ENCODE data around the gene SPSB4.
"Not testable (repeated sequence)": the region's sequence is repeated elsewhere in the genome, so short reads cannot be mapped to it uniquely, and the experiment has no call there.

The SPSB4 gene

DNA sequence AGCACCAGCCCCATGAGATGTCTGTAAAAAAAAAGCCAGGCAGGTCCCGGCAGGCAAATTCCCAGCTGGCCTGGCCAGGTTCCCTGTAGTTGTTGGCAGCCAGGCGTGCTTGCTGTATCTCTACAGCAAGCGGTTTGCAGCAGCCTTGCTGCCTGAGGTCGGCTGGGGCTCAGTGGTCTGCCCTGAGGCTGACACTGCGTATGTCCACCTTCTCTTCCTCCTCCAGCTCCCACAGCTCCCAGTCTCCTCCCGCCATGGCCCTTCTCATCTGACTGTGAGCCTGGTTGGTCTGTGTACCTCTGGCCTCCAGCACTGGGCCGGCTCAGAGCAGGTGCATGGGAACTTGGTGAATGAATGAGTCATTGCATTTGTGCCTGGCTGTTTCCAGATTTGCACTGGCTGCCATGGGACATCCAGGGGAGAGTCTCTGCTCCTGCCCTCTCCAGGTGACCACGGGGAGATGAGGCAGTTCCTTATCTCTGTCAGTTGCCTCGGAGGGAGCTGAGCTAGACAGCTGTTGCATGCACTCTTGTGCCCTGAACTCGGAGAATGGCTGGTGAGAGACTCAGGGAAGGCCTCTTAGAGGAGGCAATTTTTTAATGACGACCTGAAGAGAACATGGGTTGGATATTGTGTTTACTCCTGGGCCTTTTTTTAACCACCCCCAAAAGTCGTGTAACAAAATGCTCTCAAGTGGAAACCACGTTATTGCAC is 43.0 kb downstream of the SPSB4 start:
- DNase-seq (ENCODE audit: low read depth in 1 of 2, low spot score in 1 of 2): no peak

DNA sequence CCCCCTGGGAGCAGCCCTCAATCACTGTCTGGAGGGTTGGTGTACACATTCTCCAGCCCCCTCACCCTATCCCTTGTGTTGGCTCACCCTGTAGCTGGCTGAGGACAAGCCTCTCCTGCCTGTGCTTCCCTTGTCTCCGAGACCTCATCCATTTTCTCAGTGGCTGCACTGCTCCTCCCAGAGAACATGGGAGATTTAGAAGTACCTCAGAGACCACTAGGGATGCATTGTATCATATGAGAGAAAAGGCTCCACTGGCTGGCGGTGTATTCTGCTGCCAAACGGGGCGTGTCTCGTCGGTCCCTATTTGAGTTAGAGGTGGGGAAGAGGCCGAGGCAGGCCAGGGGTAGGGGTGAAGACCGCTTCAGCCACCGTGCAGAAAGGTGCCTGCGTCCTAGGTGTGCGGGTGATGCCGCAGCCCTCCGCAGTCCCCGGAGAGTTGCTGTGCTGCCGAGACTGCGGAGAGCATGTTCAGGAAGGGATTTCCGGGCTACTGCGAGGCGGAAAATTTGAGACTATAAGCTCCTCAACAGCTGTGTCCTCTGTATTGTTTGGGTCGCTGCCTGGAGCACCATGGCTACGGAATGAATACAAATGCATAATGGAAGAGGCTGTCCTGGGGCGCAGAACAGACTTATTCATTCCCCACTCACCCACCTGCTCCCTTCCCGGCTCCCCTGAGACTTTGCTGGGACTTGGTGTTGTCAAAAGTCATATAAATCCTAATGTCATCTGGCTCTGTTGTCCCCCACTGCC is 43.8 kb downstream of the SPSB4 start:
- no peak for DNase-seq (ENCODE audit: low read depth in 1 of 2, low spot score in 1 of 2)

DNA sequence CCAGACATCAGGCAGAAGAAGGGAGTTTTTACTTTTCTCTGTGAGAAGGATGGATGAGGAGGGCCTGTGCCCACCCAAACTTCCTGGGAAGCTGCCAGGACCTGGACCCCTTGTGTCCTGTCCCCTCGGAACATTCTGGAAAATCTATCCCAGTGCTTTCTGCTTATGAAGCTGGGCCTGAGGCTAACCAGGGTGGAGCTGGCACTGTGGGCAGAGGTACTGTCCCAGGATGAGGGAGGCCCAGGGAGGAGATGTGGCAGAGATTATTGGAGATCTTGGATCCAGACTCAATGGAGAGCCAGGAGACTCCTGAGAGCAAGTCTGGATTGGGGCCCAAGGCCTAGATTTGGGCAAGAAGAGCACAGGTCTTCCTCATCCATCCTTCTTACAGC is 44.4 kb downstream of the SPSB4 start:
- DNase-seq (ENCODE audit: low read depth in 1 of 2, low spot score in 1 of 2): no peak

DNA sequence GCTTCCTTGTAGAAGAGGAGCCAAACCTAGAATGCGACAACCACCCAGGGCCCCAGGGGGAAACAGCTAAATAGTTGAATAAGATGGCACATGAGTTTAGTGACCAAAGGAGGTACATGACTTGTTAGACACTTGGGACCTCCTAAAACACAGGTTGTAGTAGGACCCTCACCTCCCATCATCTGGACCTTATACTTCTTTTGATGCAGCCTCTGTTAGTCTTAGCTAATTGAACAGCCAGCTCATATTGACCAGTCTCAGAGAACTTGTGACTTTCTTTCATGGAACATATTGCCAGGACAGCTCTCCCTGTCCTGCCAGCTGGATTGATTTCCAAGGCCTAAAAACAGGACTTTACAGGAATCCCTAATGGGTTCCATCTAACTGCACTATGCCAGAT is 45.0 kb downstream of the SPSB4 start:
- DNase-seq (ENCODE audit: low read depth in 1 of 2, low spot score in 1 of 2): no peak

DNA sequence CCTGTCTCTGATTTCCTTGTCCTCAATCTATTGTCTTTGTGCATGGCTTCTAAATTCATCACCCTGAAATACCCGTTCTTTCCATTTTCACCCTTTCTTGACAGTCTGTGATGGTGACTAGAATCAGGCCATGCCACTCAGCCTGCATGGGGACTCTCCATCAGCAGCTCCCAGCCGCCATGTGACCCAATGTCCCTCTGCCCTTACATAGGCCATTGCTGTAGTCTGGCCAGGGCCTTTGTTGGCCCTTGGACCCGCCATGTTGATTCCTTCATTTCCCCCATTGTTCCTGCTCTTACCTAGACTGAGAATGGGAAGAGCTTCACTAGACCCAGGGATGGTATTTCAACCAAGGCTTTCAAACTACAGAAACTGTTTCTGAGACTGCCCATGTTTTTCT is 45.8 kb downstream of the SPSB4 start:
- DNase-seq (ENCODE audit: low read depth in 1 of 2, low spot score in 1 of 2): no peak

DNA sequence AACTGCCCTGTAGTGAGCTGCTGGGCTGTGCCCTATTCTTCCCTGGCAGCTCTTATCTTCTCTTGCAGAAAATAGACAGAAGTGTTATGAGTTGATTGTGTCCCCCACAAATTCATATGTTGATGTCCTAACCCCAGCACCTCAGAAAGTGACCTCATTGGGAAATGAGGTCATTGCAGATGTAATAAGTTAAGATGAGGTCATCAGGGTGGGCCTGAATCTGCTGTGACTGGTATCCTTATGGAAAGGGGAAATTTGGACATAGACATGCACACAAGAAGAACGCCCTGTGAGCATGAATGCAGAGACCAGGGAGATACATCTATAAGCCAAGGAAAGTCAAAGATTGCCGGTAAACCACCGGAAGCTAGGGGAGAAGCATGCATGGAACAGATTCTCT is 49.0 kb downstream of the SPSB4 start:
- DNase-seq (ENCODE audit: low read depth in 1 of 2, low spot score in 1 of 2): no peak

DNA sequence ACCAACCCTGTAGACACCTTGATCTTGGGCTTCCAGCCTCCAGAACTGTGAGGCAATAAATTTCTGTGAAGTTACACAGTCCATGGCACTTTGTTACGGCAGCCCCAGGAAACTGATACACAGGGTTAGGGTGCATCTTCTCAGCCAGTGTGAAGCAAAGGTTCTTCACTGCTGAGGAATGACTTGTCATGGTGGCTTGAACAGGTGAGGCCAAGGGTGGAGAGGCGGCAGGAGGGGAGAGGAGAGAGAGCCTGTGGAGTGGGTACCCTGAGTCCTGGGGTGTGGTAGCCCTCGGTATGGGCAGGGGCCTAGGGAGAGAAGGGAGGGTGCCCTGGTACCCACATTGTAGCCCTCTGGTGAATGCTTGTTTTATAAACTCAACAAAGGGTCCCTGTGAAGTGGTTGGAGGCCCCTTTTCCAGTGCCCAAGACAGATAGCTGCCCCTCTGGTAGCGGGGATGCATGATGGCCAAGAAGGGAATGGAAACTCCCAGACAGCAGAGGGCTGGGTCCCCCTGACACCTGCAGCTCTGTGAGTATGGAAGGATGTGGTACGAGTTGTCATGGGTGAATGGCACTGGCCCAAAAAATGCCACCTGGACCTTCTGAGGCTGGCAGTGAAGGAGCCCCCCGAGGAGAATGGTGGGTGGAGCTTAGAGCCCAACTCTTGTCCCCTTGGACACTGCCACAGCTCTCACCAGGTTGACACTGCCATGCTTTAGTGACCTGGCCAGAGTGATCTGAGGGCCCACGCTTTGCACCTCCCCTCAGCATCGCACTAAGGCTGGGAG is 49.6 kb downstream of the SPSB4 start:
- no peak for DNase-seq (ENCODE audit: low read depth in 1 of 2, low spot score in 1 of 2)

DNA sequence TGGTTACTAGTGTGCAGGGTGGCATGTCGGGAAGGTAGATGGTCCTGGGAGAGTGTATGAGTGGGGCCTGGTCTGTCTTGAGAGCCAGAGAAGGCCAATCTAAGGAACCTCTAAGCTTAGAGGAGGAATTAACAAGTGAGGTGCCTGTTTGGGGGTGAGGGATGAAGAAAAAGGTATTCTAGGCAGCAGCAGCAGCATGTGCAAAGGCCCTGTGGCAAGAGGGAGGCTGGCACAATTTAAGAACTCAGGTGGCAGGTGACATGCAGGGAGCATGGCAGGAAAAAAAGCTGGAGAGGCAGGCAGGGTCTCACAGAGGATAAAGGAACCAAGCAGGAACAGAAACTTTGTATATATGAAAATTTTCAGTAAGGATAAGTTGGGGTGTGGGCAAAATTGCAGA is 51.2 kb downstream of the SPSB4 start:
- DNase-seq (ENCODE audit: low read depth in 1 of 2, low spot score in 1 of 2): no peak

DNA sequence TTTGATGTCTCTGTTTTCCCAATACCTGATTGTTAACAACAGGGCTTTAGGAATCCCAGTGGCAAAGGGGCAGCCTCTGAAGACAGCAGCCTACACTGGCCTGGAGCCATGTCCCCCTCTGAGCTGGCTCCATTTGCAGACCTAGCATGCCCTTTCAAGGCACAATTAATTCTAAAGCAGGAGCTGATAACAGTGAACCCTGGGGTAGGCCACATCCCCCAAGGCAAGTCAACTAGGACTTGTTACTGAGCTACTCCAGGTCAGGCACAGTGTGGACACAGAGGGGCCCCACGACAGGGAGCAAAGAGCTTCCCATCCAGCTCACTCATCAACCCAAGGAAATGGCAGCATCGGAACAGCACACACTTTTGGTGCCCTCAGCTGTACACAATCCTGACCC is 51.9 kb downstream of the SPSB4 start:
- DNase-seq (ENCODE audit: low read depth in 1 of 2, low spot score in 1 of 2): no peak

DNA sequence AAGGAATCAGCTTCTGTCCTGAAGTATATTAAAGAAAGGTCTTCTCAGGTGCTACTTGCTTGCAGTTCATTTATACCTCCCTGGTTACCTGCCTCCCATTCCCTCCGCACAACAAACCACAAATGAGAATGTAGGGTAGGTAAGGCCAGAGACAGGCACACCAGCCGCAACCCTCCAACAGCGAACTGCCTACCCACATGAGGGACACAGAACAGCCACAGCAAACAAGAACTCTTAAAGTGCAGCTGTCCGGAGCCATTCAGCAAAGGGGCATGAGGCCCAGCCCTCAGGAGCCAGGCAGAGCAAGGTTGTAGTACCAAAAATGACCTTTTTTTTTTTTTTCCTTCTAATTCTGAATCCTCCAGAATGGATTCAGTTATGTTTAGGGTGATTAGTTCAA is 52.4 kb downstream of the SPSB4 start:
- DNase-seq (ENCODE audit: low read depth in 1 of 2, low spot score in 1 of 2): no peak

DNA sequence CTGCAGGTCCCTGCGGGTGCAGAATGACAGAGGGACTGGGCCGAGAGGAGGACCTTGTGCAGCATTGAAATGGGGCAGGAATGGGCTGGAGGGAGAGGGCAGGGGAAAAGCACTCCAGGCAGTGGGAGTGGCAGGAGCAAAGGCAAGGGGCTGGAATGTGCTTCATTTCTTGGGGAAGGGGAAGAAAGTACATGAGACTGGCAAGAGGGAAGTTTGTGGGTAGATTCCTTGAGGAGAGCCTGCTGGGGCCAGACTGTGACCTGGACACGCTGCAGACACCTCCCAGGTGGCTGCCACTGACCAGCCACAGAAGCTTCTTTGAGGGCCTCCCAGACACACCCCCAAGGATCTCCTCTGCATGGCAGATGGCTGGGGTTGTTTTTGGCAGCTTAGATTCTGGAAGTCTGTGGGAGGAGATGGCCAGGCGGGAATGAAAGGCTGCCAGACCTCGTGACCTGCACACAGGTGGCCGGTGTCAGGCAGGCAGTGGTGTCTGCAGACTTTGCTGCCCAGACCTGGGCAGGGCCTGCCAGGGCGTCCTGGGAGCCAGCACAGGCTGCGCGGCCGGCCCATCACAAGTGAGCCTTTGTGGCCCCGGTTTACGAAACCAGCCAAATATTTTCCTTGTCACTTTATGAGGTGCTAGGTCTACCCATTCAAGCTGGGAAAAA is 53.1 kb downstream of the SPSB4 start:
- no peak for DNase-seq (ENCODE audit: low read depth in 1 of 2, low spot score in 1 of 2)

DNA sequence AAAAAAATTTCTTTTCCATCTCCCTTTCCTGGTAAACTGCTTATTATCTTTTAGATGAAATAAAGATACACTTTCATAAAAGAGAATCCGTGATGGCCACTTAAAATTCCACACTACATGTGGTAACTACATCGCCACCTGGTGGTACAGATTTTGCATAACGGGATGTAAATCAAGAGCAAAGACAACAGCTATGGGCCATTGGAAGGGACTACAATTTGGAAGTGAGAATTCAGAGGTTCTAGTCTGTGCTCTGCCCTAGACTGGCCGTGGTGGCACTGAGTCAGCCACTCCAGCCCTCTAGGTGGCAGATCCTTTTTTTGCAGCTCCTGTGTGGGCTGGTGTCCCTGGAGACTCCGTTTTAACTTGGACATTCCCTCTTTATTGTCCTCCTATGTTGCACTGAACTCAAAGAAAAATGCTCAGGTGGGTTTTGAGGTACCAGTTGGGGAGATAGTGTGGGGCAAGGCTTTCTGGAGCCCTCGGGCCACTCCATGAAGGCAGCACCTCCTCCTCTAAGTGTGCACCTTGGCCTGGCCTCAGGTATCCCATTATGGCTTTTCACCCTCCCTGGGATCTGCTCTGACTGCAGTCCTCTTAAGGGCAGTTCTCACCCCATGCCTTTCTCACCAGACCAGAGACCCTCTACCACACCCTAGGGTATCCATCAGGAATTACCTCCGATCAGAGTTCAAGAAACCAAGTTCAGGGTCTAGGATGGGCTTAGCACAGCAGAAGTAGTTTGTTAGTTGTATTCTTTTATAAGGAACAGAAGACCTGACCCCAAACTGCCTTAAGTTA is 54.9 kb downstream of the SPSB4 start:
- DNase-seq (ENCODE audit: low read depth in 1 of 2, low spot score in 1 of 2): peak in 1 of 2 donors; percentile 13

DNA sequence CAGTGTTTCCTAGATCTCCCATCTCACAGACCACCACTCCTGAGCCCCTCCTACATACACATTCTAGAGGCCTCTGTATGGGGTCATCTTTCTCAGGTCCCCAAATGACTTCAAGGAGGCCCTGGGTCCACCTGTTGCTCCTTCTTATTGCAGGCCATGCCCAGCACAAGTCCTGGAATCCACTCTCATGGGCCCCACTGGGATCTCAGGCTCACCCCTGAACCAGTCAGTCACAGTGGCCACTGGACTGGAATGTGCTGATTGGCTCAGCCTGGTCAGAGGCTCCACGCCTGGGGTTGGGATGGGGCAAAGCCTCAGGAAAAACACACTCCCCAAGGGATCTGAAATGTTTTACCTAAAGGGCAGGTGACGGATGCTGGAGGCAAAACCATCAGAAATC is 55.7 kb downstream of the SPSB4 start:
- DNase-seq (ENCODE audit: low read depth in 1 of 2, low spot score in 1 of 2): no peak

DNA sequence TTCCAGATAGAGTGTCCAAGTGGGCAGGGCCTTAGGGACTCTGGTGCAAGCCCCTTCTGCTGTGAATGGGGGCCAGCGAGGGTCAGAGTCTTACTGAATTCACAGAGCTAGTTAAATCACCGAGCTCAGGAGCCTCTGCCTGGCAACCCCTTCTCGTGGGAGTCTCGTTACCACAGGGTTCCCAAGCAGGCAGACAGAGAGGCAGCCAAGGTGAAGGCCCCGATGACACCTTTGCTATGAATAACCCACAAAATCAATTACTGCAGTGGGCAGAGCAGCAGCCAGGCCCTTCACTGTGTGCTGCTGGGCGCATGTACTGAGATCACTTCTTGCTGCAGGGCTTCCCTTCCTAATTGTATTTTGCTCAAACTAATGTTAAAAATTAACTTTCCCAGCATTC is 56.9 kb downstream of the SPSB4 start:
- DNase-seq (ENCODE audit: low read depth in 1 of 2, low spot score in 1 of 2): no peak

DNA sequence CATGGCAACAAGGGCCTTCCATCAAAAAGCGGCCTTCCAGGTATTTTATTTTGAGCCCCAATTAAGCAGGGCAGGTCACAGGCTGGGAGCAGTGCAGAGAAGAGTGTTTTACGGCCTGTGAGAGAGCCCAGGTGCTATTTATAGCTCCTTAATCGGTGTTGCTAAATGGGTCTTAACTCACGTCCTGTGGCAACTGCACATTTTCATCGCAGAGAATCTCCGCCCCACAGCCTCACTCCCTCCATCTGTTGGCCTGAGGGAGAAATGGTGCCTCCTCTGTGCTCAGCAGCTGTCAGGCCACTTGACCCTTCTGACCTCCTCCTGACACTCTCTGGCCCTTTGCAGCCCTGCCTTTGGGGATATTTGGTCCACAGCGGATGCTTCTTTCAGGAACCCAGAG is 58.6 kb downstream of the SPSB4 start:
- no peak for DNase-seq (ENCODE audit: low read depth in 1 of 2, low spot score in 1 of 2)

DNA sequence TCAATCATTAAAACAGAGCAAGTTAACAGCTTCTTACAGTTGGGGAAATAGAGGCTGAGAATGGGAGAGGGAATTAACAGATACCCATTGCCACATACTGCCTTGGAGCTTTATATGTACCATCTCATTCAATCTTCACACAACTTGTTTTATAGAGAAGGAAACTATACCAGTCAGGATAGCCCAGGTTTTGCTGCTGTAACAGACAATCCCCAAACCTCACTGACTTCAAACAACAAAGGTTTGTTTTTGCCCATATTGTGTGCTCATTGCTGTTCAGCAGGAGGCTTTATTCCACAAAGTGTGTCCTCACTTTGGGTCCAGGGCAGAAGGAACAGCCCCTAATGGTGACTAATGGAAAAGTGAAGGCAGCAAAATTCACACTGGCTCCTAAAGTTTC is 59.2 kb downstream of the SPSB4 start:
- no peak for DNase-seq (ENCODE audit: low read depth in 1 of 2, low spot score in 1 of 2)

DNA sequence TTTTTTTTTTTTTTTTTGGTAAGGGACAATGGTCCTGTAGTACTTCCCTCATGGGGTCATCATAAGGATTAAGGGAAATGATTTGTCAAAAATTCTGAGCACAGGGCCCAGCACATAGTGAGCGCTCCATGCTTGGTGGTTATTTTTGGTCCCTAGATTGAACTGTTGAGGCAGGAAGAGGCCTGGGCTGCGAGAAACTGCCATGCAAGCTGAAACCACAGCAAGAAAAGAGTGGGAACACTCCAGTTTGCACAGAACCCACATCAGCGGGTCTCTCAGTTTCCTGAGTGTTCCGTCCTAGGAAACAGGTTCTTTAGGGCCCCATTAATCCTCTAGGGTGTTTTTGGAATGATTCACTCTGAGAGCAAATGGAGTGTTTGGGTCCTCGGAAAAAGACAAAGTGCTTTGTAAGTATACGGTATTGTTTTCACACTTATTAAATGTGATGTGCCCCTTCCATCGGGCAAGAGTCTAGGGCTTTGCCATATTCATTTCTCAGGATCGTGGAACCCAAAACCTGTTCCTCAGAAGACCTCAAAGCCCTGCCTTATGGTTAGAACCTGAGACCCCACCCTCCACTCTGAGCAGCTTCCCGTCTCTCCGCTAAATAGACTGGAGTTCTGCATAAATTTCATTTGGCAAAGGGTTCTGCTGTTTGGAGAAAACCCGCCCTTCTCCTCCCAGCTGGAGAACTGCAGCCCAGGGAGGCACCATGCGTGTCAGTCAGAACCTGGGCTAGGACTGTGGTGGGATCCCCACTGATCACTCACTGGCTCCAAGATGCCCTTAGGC is 60.4 kb downstream of the SPSB4 start:
- DNase-seq (ENCODE audit: low read depth in 1 of 2, low spot score in 1 of 2): no peak

DNA sequence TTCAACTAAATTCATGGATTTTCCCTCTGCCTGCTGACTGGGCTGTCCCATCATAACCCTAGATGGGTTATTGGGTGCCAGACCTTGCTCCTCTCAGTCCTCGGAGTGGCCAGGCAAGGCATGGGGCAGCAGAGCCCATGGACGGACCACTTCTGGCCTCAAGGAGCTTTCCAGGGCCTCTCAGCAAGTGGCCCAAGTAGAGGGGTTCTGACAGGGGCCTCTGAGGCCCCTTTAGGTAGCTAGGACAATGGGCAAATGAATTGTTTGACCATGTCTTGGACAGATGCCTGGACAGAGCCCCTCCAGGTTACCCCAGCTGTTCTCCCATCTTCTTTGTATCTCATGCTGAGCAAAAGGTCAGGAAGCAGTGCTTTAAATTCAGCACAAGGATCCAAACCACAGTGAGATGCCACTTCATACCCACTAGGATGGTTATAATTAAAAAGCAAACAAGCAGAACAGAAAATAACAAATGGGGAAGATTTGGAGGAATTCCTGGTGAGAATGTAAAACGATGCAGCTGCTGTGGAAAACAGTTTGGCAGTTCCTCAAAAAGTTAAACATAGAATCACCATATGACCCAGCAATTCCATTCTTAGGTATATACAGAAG is 61.6 kb downstream of the SPSB4 start:
- DNase-seq (ENCODE audit: low read depth in 1 of 2, low spot score in 1 of 2): no peak

DNA sequence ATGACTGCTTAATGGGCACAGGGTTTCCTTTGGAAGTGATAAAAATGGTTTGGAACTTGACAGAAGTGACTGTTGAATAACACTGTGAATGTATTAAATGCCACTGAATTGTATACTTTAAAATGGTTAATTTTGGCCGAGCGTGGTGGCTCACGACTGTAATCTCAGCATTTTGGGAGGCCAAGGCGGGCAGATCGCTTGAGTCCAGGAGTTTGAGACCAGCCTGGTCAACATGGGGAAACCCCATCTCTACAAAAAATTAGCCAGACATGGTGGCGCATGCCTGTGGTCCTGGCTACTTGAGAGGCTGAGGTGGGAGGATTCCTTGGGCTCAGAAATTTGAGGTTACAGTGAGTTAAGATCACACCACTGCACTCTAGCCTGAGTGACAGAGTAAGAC is 62.5 kb downstream of the SPSB4 start:
- not testable (repeated sequence) for DNase-seq (ENCODE audit: low read depth in 1 of 2, low spot score in 1 of 2)

Data from stimulated activated CD4-positive, alpha-beta T cell treated with anti-CD3 and anti-CD28 coated beads, Interleukin-15, amount 100 ng/mL, for 1 hour (primary cell).